Measurements from ENCODE around the gene UBL3. TPM values are rescaled to one million over a fixed set of nuclear protein-coding genes. Genes with fewer than 3 reads are reported as not detected.

UBL3 gene
- total and polyA plus RNA-seq, 10 of the 15 experiments (the other 5 are each of a cell fraction or from before 2014, with no cell fraction given), result 5.5 to 13.7 (median 10.6) TPM

GRCh38 chr13:29763436-29764180, 86.8 kb downstream of the UBL3 start:
- no peak for FAIRE-seq
- SMC1A ChIA-PET (ENCODE audit: uncharacterized antibody, unreplicated experiment), result interaction anchor here (0.8 to 5.3 kb wide), 6 partner anchors 6 to 350 kb away, joined by 3 to 35 read pairs (median 5); no protein-coding TSS in a partner anchor
- intact Hi-C loops (cut with micrococcal nuclease; ENCODE audit: unreplicated experiment), result no loop called here
- in situ Hi-C loops (cut with MboI), result no loop called here
- RAD21 ChIA-PET (ENCODE audit: unreplicated experiment), result interaction anchor here (1.2 to 2.2 kb wide), 3 partner anchors 8 to 369 kb away, joined by 4 to 6 read pairs (median 6); no protein-coding TSS in a partner anchor
- WGBS (ENCODE audit: insufficient coverage, insufficient replicate concordance, low lambda C conversion rate, missing lambda C conversion rate), result 50% methylated on average over 2 of the region's 2 CpGs
- H3K36me3 ChIP-seq (ENCODE audit: control insufficient read depth in 2 of 2, insufficient read depth in 2 of 2, low read length in 1 of 2), result no peaks in the 10 kb centered on the region
- no peak for DNase-seq (ENCODE audit: low read depth, low spot score)
- peaks cover 3% of the 10 kb centered on the region; the same call in 1 of the 2 replicates for H3K4me1 ChIP-seq (ENCODE audit: control insufficient read depth, insufficient read depth, low read length)
- no peak overlapping the region for H3K9ac ChIP-seq (ENCODE audit: control insufficient read depth, insufficient read depth, low read length)
- H3K79me2 ChIP-seq (ENCODE audit: control insufficient read depth, insufficient read depth, low read length), result no peaks in the 10 kb centered on the region
- H3K4me2 ChIP-seq (ENCODE audit: control insufficient read depth, insufficient read depth), result no peak overlapping the region
- no peak for ATAC-seq
- no peak overlapping the region for H3K27ac ChIP-seq (ENCODE audit: control insufficient read depth, insufficient read depth)
- no TSS peak for BruUV-seq (replicated peaks)
- POLR2A ChIA-PET, result no interaction called here
- no peaks in the 10 kb centered on the region for H3K9me3 ChIP-seq (replicated peaks; ENCODE audit: control insufficient read depth, insufficient read depth, low read length)
- no peaks in the 10 kb centered on the region for H3K27me3 ChIP-seq (replicated peaks in 1 of 2; ENCODE audit: control insufficient read depth in 2 of 2, insufficient read depth in 2 of 2, low read length in 1 of 2)
- H3K4me3 ChIP-seq, result no peak overlapping the region
- no peak overlapping the region for H2AFZ ChIP-seq (ENCODE audit: control insufficient read depth, low read depth, low read length)
- CTCF ChIA-PET, result interaction anchor here (0.9 to 4.6 kb wide), 7 partner anchors 7 to 352 kb away, joined by 3 to 30 read pairs (median 3); no protein-coding TSS in a partner anchor
- no peaks in the 10 kb centered on the region for H4K20me1 ChIP-seq (ENCODE audit: control insufficient read depth, insufficient read depth)
- TF ChIP-seq TARDBP (IDR thresholded peaks at IDR 0.05; ENCODE audit: borderline replicate concordance) (no peak), BMI1 (IDR thresholded peaks at IDR 0.05; ENCODE audit: borderline replicate concordance) (no peak), ZNF592 (IDR thresholded peaks at IDR 0.05) (no peak), CBX5 (IDR thresholded peaks at IDR 0.05; ENCODE audit: low read depth) (no peak), EGR1 (IDR thresholded peaks at IDR 0.05; ENCODE audit: borderline replicate concordance in 1 of 2, low read depth in 2 of 2, low read length in 2 of 2) (no peak), RAD51 (IDR thresholded peaks at IDR 0.05) (no peak), CBFB (IDR thresholded peaks at IDR 0.05; ENCODE audit: low read depth) (no peak), E2F8 (IDR thresholded peaks at IDR 0.05; ENCODE audit: low read depth, partially characterized antibody) (no peak), KAT2A (conservative IDR thresholded peaks at IDR 0.05; ENCODE audit: control insufficient read depth, low read depth, low read length) (no peak), RELA (IDR thresholded peaks at IDR 0.05; ENCODE audit: borderline replicate concordance, partially characterized antibody) (no peak), BHLHE40 (IDR thresholded peaks at IDR 0.05; ENCODE audit: borderline replicate concordance in 1 of 2, low read depth in 2 of 2, low read length in 1 of 2) (no peak), HDGF (IDR thresholded peaks at IDR 0.05) (no peak), ZNF384 (IDR thresholded peaks at IDR 0.05; ENCODE audit: borderline replicate concordance, low read depth, low read length) (no peak), CTCF (IDR thresholded peaks at IDR 0.05 in 2 of 3, conservative IDR thresholded peaks at IDR 0.05 in 1 of 3; ENCODE audit: control insufficient read depth in 2 of 3, extremely low read depth in 1 of 3, insufficient read depth in 1 of 3, low read depth in 3 of 3, low read length in 3 of 3) (no peak)
